Upper lobe of left lung (tissue), 4 donors: Measurements from ENCODE around the gene N4BP2L1.

Source experiments
- CTCF ChIP-seq, 6 experiments: fragments of 450-650 bp in 4 of 6; fragments of 200-600 bp in 2 of 6; sonication (generic) in 2 of 6; IDR thresholded peaks; one replicate each; pipeline ENCODE4 v1.5.1; 2016 to 2019; ENCODE audit warnings: antibody characterized with exemption in 6 of 6
- EP300 ChIP-seq, 4 donors: sonication (generic); formaldehyde crosslinking; IDR thresholded peaks; one replicate each; pipeline ENCODE4 v1.5.1; 2017; ENCODE audit warnings: antibody characterized with exemption in 4 of 4, control low read depth in 2 of 4
- POLR2A ChIP-seq, 4 donors: fragments of 450-650 bp; IDR thresholded peaks; one replicate each; pipeline ENCODE4 v1.5.1; 2016 to 2017; ENCODE audit warnings: antibody characterized with exemption in 4 of 4, mild to moderate bottlenecking in 2 of 4
- POLR2AphosphoS5 ChIP-seq, 2 donors: sonication (generic); formaldehyde crosslinking; IDR thresholded peaks; one replicate each; pipeline ENCODE4 v1.5.1; 2017; ENCODE audit warnings: antibody characterized with exemption in 2 of 2

- TF ChIP-seq CTCF (IDR thresholded peaks at IDR 0.05) (no peak), POLR2A (IDR thresholded peaks at IDR 0.05) (no peak), EP300 (IDR thresholded peaks at IDR 0.05) (no peak), POLR2AphosphoS5 (IDR thresholded peaks at IDR 0.05) (no peak)
Measured at GRCh38 chr13:32472194-32472621, 44.3 kb upstream of the N4BP2L1 start.
